Panc1 (cell line): ENCODE data around the gene CABCOCO1.

Source experiments
- CTCF ChIP-seq: fragments of 450-650 bp; IDR thresholded peaks from 2 replicates; pipeline ENCODE4 v1.5.1; 2017; ENCODE audit warnings: mild to moderate bottlenecking
- POLR2AphosphoS5 ChIP-seq: IDR thresholded peaks from 2 replicates; pipeline ENCODE4 v1.6.1; 2012; ENCODE audit warnings: mild to moderate bottlenecking, low read depth, low read length, moderate library complexity
- REST ChIP-seq, 2 experiments: IDR thresholded peaks; 2 replicates each; pipeline ENCODE4 v1.6.1; 2011 to 2012; ENCODE audit warnings: low read depth in 2 of 2, control low read depth in 1 of 2, low read length in 1 of 2, mild to moderate bottlenecking in 1 of 2, moderate library complexity in 1 of 2; ENCODE audit not compliant: insufficient read depth in 1 of 2
- SIN3A ChIP-seq: IDR thresholded peaks from 2 replicates; pipeline ENCODE4 v1.6.1; 2012; ENCODE audit warnings: low read depth, mild to moderate bottlenecking, low read length, moderate library complexity, borderline replicate concordance; ENCODE audit not compliant: insufficient read depth
- TCF7L2 ChIP-seq: IDR thresholded peaks from 2 replicates; pipeline ENCODE4 v1.6.1; 2011; ENCODE audit warnings: mild to moderate bottlenecking, low read depth, low read length, inconsistent platforms

DNA sequence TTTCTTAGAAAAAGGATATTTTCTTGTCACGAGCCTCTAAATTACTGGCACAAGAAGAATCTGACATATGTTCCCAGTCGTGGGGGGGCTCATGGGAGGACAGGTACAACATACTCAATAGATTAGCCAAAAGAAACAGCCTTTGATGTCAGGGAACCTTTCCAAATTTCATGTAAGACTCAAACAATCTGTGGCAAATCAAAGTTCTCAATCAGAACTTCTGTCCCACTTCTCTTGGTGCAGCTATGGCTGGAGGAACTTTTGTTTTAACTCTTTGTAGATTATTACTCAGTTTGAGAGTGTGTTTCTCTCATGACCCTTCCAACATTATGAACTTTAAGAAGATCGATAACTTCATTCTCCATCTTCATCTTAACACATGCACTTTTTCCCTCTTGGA lies 124.4 kb downstream of the CABCOCO1 start:
- TF ChIP-seq CTCF (no peak), TCF7L2 (no peak), REST (IDR thresholded peaks at IDR 0.05; ENCODE audit: insufficient read depth in 1 of 2, low read depth in 2 of 2, low read length in 1 of 2) (no peak), POLR2AphosphoS5 (no peak), SIN3A (no peak)
